ENCODE data around the gene ASTE1. TPM values are rescaled to one million over a fixed set of nuclear protein-coding genes. Genes with fewer than 3 reads are reported as not detected.

Gene ASTE1
- total and polyA plus RNA-seq, 9 of the 15 experiments (the other 6 are each of a cell fraction or from before 2014, with no cell fraction given): 3.5 to 12.1 (median 6.9) TPM

DNA sequence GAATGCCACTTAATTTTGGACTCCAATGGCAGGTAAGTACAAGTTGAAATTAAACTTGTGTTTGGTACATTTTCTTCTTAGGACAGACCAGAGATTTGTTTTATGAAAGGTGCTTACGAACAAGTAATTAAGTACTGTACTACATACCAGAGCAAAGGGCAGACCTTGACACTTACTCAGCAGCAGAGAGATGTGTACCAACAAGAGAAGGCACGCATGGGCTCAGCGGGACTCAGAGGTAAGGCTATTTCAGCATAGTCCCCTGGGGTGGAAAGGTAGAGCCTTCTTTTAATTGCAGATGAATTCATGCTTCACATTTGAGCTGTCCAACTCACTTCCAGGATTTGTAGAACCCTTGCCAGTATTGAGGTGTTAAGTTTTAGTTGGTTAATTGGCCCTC is 51.4 kb downstream of the ASTE1 start:
- no peak overlapping the region for H3K4me3 ChIP-seq
- no peaks in the 10 kb centered on the region for H3K9me1 ChIP-seq (ENCODE audit: control insufficient read depth, insufficient read depth, low read length)
- no peak overlapping the region for H3K9ac ChIP-seq (ENCODE audit: insufficient read depth in 1 of 2, low read depth in 2 of 2, low read length in 2 of 2)
- 100% methylated on average over 3 of the region's 3 CpGs for WGBS (ENCODE audit: insufficient coverage, low coverage, missing lambda C conversion rate)
- intact Hi-C loops (cut with micrococcal nuclease): no loop called here
- no peak overlapping the region for H3K4me2 ChIP-seq (ENCODE audit: insufficient read depth, low read length)
- no peak for FAIRE-seq
- H4K20me1 ChIP-seq (replicated peaks; ENCODE audit: control insufficient read depth, insufficient read depth, low read length): no peaks in the 10 kb centered on the region
- no peaks in the 10 kb centered on the region for H3K4me1 ChIP-seq (replicated peaks in 1 of 2; ENCODE audit: control insufficient read depth in 2 of 2, insufficient read depth in 2 of 2, low read length in 2 of 2)
- DNase-seq (ENCODE audit: extremely low read depth in 1 of 4, low spot score in 3 of 4): no peak
- peaks cover 22% of the 10 kb centered on the region; the same call in 2 of the 3 replicates for H3K36me3 ChIP-seq (ENCODE audit: control insufficient read depth, insufficient read depth, low read length)
- no peak overlapping the region for H3K27ac ChIP-seq (ENCODE audit: extremely low read depth, low read depth, low read length)
- no peak for ATAC-seq
- H3K9me3 ChIP-seq (replicated peaks; ENCODE audit: control insufficient read depth, insufficient read depth, low read depth, low read length): no peaks in the 10 kb centered on the region
- BruUV-seq (replicated peaks): no TSS peak
- H3K27me3 ChIP-seq (ENCODE audit: control insufficient read depth in 2 of 2, insufficient read depth in 2 of 2, low read length in 2 of 2): no peaks in the 10 kb centered on the region
- no peak for TF ChIP-seq RBFOX2 (IDR thresholded peaks at IDR 0.05; ENCODE audit: low read depth, low read length)
- TF ChIP-seq, protein P1, sequence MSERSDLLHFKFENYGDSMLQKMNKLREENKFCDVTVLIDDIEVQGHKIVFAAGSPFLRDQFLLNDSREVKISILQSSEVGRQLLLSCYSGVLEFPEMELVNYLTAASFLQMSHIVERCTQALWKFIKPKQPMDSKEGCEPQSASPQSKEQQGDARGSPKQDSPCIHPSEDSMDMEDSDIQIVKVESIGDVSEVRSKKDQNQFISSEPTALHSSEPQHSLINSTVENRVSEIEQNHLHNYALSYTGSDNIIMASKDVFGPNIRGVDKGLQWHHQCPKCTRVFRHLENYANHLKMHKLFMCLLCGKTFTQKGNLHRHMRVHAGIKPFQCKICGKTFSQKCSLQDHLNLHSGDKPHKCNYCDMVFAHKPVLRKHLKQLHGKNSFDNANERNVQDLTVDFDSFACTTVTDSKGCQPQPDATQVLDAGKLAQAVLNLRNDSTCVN (CRISPR knock-in tag; IDR thresholded peaks at IDR 0.05): no peak
- no peak overlapping the region for H2AFZ ChIP-seq (ENCODE audit: low read depth, low read length)
- in situ Hi-C loops (cut with MboI): no loop called here
- POLR2A ChIA-PET: no interaction called here
- CTCF ChIA-PET (ENCODE audit: low intra/inter-chr PET ratio): no interaction called here
- no peaks in the 10 kb centered on the region for H3K79me2 ChIP-seq (ENCODE audit: control insufficient read depth, insufficient read depth, low read length)

DNA sequence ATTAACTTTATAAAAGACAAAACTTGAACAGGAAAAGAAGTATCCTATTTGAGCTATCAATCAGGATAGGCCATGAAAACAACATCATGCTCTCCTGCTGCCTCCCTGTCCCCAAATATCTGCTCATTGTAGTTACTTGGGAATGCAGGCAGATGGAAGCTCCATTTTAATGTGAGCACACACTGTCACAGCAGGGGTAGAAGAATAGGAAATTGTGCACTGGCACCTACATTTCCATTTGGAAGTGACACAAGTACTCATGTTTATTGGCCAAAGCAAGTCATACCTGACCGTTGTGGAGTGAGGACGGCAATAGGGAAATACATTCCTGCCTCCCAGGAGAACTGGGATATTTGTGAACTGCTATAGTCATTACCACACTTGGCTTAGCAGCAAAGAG is 52.4 kb downstream of the ASTE1 start:
- Histone ChIP-seq H3K27me3 (ENCODE audit: control insufficient read depth in 2 of 2, insufficient read depth in 2 of 2, low read length in 2 of 2) (no peaks in the 10 kb centered on the region), H2AFZ (ENCODE audit: low read depth, low read length) (no peak overlapping the region), H4K20me1 (replicated peaks; ENCODE audit: control insufficient read depth, insufficient read depth, low read length) (no peaks in the 10 kb centered on the region), H3K4me3 (no peak overlapping the region), H3K4me1 (replicated peaks in 1 of 2; ENCODE audit: control insufficient read depth in 2 of 2, insufficient read depth in 2 of 2, low read length in 2 of 2) (no peaks in the 10 kb centered on the region), H3K9ac (ENCODE audit: insufficient read depth in 1 of 2, low read depth in 2 of 2, low read length in 2 of 2) (no peak overlapping the region), H3K9me3 (replicated peaks; ENCODE audit: control insufficient read depth, insufficient read depth, low read depth, low read length) (no peaks in the 10 kb centered on the region), H3K36me3 (ENCODE audit: control insufficient read depth, insufficient read depth, low read length) (peaks cover 22% of the 10 kb centered on the region; the same call in 2 of the 3 replicates), H3K9me1 (ENCODE audit: control insufficient read depth, insufficient read depth, low read length) (no peaks in the 10 kb centered on the region), H3K27ac (ENCODE audit: extremely low read depth, low read depth, low read length) (no peak overlapping the region), H3K79me2 (ENCODE audit: control insufficient read depth, insufficient read depth, low read length) (no peaks in the 10 kb centered on the region), H3K4me2 (ENCODE audit: insufficient read depth, low read length) (no peak overlapping the region)
- FAIRE-seq (no peak), DNase-seq (ENCODE audit: extremely low read depth in 1 of 4, low spot score in 3 of 4) (no peak), ATAC-seq (no peak)
- in situ Hi-C loops (cut with MboI): no loop called here
- ChIA-PET CTCF (ENCODE audit: low intra/inter-chr PET ratio) (no interaction called here), POLR2A (interaction anchor here (0.6 kb wide), 1 partner anchor 18 kb away, joined by 4 read pairs; no protein-coding TSS in a partner anchor)
- BruUV-seq (replicated peaks): no TSS peak
- intact Hi-C loops (cut with micrococcal nuclease): no loop called here
- 95% methylated on average over 2 of the region's 2 CpGs for WGBS (ENCODE audit: insufficient coverage, low coverage, missing lambda C conversion rate)
- TF ChIP-seq, protein P2, sequence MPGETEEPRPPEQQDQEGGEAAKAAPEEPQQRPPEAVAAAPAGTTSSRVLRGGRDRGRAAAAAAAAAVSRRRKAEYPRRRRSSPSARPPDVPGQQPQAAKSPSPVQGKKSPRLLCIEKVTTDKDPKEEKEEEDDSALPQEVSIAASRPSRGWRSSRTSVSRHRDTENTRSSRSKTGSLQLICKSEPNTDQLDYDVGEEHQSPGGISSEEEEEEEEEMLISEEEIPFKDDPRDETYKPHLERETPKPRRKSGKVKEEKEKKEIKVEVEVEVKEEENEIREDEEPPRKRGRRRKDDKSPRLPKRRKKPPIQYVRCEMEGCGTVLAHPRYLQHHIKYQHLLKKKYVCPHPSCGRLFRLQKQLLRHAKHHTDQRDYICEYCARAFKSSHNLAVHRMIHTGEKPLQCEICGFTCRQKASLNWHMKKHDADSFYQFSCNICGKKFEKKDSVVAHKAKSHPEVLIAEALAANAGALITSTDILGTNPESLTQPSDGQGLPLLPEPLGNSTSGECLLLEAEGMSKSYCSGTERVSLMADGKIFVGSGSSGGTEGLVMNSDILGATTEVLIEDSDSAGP (CRISPR knock-in tag; IDR thresholded peaks at IDR 0.05): no peak
- TF ChIP-seq, protein P3, sequence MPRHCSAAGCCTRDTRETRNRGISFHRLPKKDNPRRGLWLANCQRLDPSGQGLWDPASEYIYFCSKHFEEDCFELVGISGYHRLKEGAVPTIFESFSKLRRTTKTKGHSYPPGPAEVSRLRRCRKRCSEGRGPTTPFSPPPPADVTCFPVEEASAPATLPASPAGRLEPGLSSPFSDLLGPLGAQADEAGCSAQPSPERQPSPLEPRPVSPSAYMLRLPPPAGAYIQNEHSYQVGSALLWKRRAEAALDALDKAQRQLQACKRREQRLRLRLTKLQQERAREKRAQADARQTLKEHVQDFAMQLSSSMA (CRISPR knock-in tag; IDR thresholded peaks at IDR 0.05): no peak
- TF ChIP-seq ZNF165 (CRISPR knock-in tag; IDR thresholded peaks at IDR 0.05; ENCODE audit: borderline replicate concordance) (no peak), GABPA (tag; conservative IDR thresholded peaks at IDR 0.05; ENCODE audit: low read depth) (no peak), JUNB (CRISPR knock-in tag; conservative IDR thresholded peaks at IDR 0.05) (no peak), PRMT5 (CRISPR knock-in tag; IDR thresholded peaks at IDR 0.05) (no peak), ZNF79 (CRISPR knock-in tag; IDR thresholded peaks at IDR 0.05; ENCODE audit: low read depth) (no peak)
- TF ChIP-seq, protein P4, sequence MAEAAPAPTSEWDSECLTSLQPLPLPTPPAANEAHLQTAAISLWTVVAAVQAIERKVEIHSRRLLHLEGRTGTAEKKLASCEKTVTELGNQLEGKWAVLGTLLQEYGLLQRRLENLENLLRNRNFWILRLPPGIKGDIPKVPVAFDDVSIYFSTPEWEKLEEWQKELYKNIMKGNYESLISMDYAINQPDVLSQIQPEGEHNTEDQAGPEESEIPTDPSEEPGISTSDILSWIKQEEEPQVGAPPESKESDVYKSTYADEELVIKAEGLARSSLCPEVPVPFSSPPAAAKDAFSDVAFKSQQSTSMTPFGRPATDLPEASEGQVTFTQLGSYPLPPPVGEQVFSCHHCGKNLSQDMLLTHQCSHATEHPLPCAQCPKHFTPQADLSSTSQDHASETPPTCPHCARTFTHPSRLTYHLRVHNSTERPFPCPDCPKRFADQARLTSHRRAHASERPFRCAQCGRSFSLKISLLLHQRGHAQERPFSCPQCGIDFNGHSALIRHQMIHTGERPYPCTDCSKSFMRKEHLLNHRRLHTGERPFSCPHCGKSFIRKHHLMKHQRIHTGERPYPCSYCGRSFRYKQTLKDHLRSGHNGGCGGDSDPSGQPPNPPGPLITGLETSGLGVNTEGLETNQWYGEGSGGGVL (CRISPR knock-in tag; IDR thresholded peaks at IDR 0.05): no peak

Measured in K562 (cell line).